ENCODE data around the gene ST6GALNAC4.

Gene ST6GALNAC4

GRCh38 chr9:127865645-127866464 is 51.0 kb downstream of the ST6GALNAC4 start:
- Histone ChIP-seq H3K4me1 (ENCODE audit: low read length) (peaks cover 6% of the 10 kb centered on the region), H3K36me3 (replicated peaks; ENCODE audit: low read depth, low read length) (no peaks in the 10 kb centered on the region), H3K9me3 (ENCODE audit: insufficient read depth, low read length) (no peaks in the 10 kb centered on the region), H3K4me2 (ENCODE audit: low read length) (0 out of 2 replicates have a peak overlapping the region, but pooled peaks have one; percentile 58), H3K4me3 (ENCODE audit: low read length) (no peak overlapping the region), H4K20me1 (ENCODE audit: insufficient read depth, low read length) (no peaks in the 10 kb centered on the region), H3K9ac (ENCODE audit: low read length) (no peak overlapping the region), H3K79me2 (ENCODE audit: low read length) (no peaks in the 10 kb centered on the region), H3K27ac (ENCODE audit: low read length) (no peak overlapping the region), H3K27me3 (ENCODE audit: low read depth, low read length) (no peaks in the 10 kb centered on the region), H2AFZ (ENCODE audit: low read depth, low read length) (no peak overlapping the region)
- TF ChIP-seq CTCF (IDR thresholded peaks at IDR 0.05; ENCODE audit: low read depth, low read length), result no peak
- no peak for TF ChIP-seq EZH2phosphoT487 (IDR thresholded peaks at IDR 0.05; ENCODE audit: low read depth)

- Histone ChIP-seq H3K4me2 (ENCODE audit: low read length) (no peak overlapping the region), H3K27ac (ENCODE audit: low read length) (no peak overlapping the region), H3K36me3 (replicated peaks; ENCODE audit: low read depth, low read length) (no peaks in the 10 kb centered on the region), H3K9ac (ENCODE audit: low read length) (no peak overlapping the region), H3K4me3 (ENCODE audit: low read length) (no peak overlapping the region), H3K79me2 (ENCODE audit: low read length) (no peaks in the 10 kb centered on the region), H2AFZ (ENCODE audit: low read depth, low read length) (no peak overlapping the region), H3K9me3 (ENCODE audit: insufficient read depth, low read length) (no peaks in the 10 kb centered on the region), H3K27me3 (ENCODE audit: low read depth, low read length) (no peaks in the 10 kb centered on the region), H3K4me1 (ENCODE audit: low read length) (peaks cover 6% of the 10 kb centered on the region), H4K20me1 (ENCODE audit: insufficient read depth, low read length) (no peaks in the 10 kb centered on the region)
- TF ChIP-seq EZH2phosphoT487 (IDR thresholded peaks at IDR 0.05; ENCODE audit: low read depth) (no peak), CTCF (IDR thresholded peaks at IDR 0.05; ENCODE audit: low read depth, low read length) (no peak)
These were observed 53.6 kb downstream of the ST6GALNAC4 start for GRCh38 chr9:127863191-127863621.

- H3K4me2 ChIP-seq (ENCODE audit: low read length), result no peak overlapping the region
- no peak overlapping the region for H3K4me3 ChIP-seq (ENCODE audit: low read length)
- peaks cover 6% of the 10 kb centered on the region for H3K4me1 ChIP-seq (ENCODE audit: low read length)
- no peak overlapping the region for H3K9ac ChIP-seq (ENCODE audit: low read length)
- H4K20me1 ChIP-seq (ENCODE audit: insufficient read depth, low read length), result no peaks in the 10 kb centered on the region
- H3K27ac ChIP-seq (ENCODE audit: low read length), result no peak overlapping the region
- TF ChIP-seq EZH2phosphoT487 (IDR thresholded peaks at IDR 0.05; ENCODE audit: low read depth) (no peak), CTCF (IDR thresholded peaks at IDR 0.05; ENCODE audit: low read depth, low read length) (no peak)
- H3K79me2 ChIP-seq (ENCODE audit: low read length), result no peaks in the 10 kb centered on the region
- no peaks in the 10 kb centered on the region for H3K36me3 ChIP-seq (replicated peaks; ENCODE audit: low read depth, low read length)
- no peaks in the 10 kb centered on the region for H3K9me3 ChIP-seq (ENCODE audit: insufficient read depth, low read length)
- H3K27me3 ChIP-seq (ENCODE audit: low read depth, low read length), result no peaks in the 10 kb centered on the region
- H2AFZ ChIP-seq (ENCODE audit: low read depth, low read length), result no peak overlapping the region
These were observed 54.5 kb downstream of the ST6GALNAC4 start for GRCh38 chr9:127862075-127863011.

- Histone ChIP-seq H3K4me3 (ENCODE audit: low read length) (no peak overlapping the region), H3K4me1 (ENCODE audit: low read length) (no peaks in the 10 kb centered on the region), H4K20me1 (ENCODE audit: insufficient read depth, low read length) (no peaks in the 10 kb centered on the region), H3K4me2 (ENCODE audit: low read length) (no peak overlapping the region), H3K27ac (ENCODE audit: low read length) (no peak overlapping the region), H2AFZ (ENCODE audit: low read depth, low read length) (no peak overlapping the region), H3K79me2 (ENCODE audit: low read length) (no peaks in the 10 kb centered on the region), H3K9me3 (ENCODE audit: insufficient read depth, low read length) (no peaks in the 10 kb centered on the region), H3K27me3 (ENCODE audit: low read depth, low read length) (no peaks in the 10 kb centered on the region), H3K36me3 (replicated peaks; ENCODE audit: low read depth, low read length) (no peaks in the 10 kb centered on the region), H3K9ac (ENCODE audit: low read length) (no peak overlapping the region)
- no peak for TF ChIP-seq CTCF (IDR thresholded peaks at IDR 0.05; ENCODE audit: low read depth, low read length)
- no peak for TF ChIP-seq EZH2phosphoT487 (IDR thresholded peaks at IDR 0.05; ENCODE audit: low read depth)
These were observed 56.1 kb downstream of the ST6GALNAC4 start for GRCh38 chr9:127860779-127861178.
